HepG2 (cell line): ENCODE measurements around the gene PITX3. TPM values are rescaled to one million over a fixed set of nuclear protein-coding genes. Genes with fewer than 3 reads are reported as not detected.
A peak's percentile ranks its signal among the peaks of the same experiment; 100 is the strongest.

Experiments used
- ADNP ChIP-seq: sonication (generic); formaldehyde crosslinking; IDR thresholded peaks from 2 replicates; pipeline ENCODE4 v1.4.0; 2020; ENCODE audit warnings: missing genetic modification reagents
- AGO2 ChIP-seq: fragments of 200-400 bp; formaldehyde crosslinking; optimal IDR thresholded peaks from 2 replicates; pipeline ENCODE3; 2017; ENCODE audit warnings: mild to moderate bottlenecking, low read depth, low read length, moderate library complexity
- ATAD3A ChIP-seq: sonication (generic); formaldehyde crosslinking; IDR thresholded peaks from 2 replicates; pipeline ENCODE4 v1.4.0; 2020; ENCODE audit warnings: missing genetic modification reagents
- BHLHE40 ChIP-seq: IDR thresholded peaks from 2 replicates; pipeline ENCODE4 v1.6.1; 2011; ENCODE audit warnings: low read length, improper control_type of control experiment
- HDAC1 ChIP-seq: sonication (generic); formaldehyde crosslinking; IDR thresholded peaks from 2 replicates; pipeline ENCODE4 v1.5.1; 2020; ENCODE audit warnings: mild to moderate bottlenecking, missing genetic modification reagents
- IRF1 ChIP-seq: sonication (generic); formaldehyde crosslinking; IDR thresholded peaks from 2 replicates; pipeline ENCODE4 v1.4.0; 2020; ENCODE audit warnings: low read depth, mild to moderate bottlenecking, missing genetic modification reagents
- IRX3 ChIP-seq: sonication (generic); formaldehyde crosslinking; IDR thresholded peaks from 2 replicates; pipeline ENCODE4 v1.8.1; 2023; ENCODE audit warnings: mild to moderate bottlenecking, low read depth, missing genetic modification reagents, borderline replicate concordance
- JUND ChIP-seq: sonication (generic); formaldehyde crosslinking; IDR thresholded peaks from 2 replicates; pipeline ENCODE4 v1.8.0; 2022; ENCODE audit warnings: mild to moderate bottlenecking, missing genetic modification reagents
- MATR3 ChIP-seq: sonication (generic); formaldehyde crosslinking; IDR thresholded peaks from 2 replicates; pipeline ENCODE4 v1.4.0; 2020; ENCODE audit warnings: missing genetic modification reagents
- MIXL1 ChIP-seq: IDR thresholded peaks from 2 replicates; pipeline ENCODE4 v1.6.1; 2016
- NCOA1 ChIP-seq: sonication (generic); formaldehyde crosslinking; IDR thresholded peaks from 2 replicates; pipeline ENCODE4 v1.9.0; 2021; ENCODE audit warnings: missing genetic modification reagents
- NR2F2 ChIP-seq: IDR thresholded peaks from 2 replicates; pipeline ENCODE4 v1.6.1; 2012; ENCODE audit warnings: low read depth, inconsistent platforms, borderline replicate concordance
- PAWR ChIP-seq: sonication (generic); formaldehyde crosslinking; IDR thresholded peaks from 2 replicates; pipeline ENCODE4 v1.4.0; 2020; ENCODE audit warnings: missing genetic modification reagents, mild to moderate bottlenecking, borderline replicate concordance
- SP2 ChIP-seq: sonication (generic); formaldehyde crosslinking; IDR thresholded peaks from 2 replicates; pipeline ENCODE4 v1.5.1; 2020; ENCODE audit warnings: mild to moderate bottlenecking, missing genetic modification reagents
- STAG1 ChIP-seq: sonication (generic); formaldehyde crosslinking; IDR thresholded peaks from 2 replicates; pipeline ENCODE4 v1.4.0; 2020; ENCODE audit warnings: missing genetic modification reagents
- TBX3 ChIP-seq: fragments of 450-650 bp; IDR thresholded peaks from 2 replicates; pipeline ENCODE4 v1.6.1; 2017; ENCODE audit warnings: antibody characterized with exemption, mild to moderate bottlenecking, inconsistent platforms, borderline replicate concordance
- ZBTB20 ChIP-seq: sonication (generic); formaldehyde crosslinking; IDR thresholded peaks from 2 replicates; pipeline ENCODE4 v1.8.1; 2023; ENCODE audit warnings: missing genetic modification reagents, low read depth, mild to moderate bottlenecking, borderline replicate concordance
- ZFX ChIP-seq: sonication (generic); formaldehyde crosslinking; IDR thresholded peaks from 2 replicates; pipeline ENCODE4 v1.4.0; 2020; ENCODE audit warnings: mild to moderate bottlenecking, low read depth, missing genetic modification reagents, moderate library complexity
- ZMYM3 ChIP-seq: sonication (generic); formaldehyde crosslinking; IDR thresholded peaks from 2 replicates; pipeline ENCODE4 v1.5.1; 2020; ENCODE audit warnings: mild to moderate bottlenecking, missing genetic modification reagents
- ZNF20 ChIP-seq: sonication (generic); formaldehyde crosslinking; IDR thresholded peaks from 2 replicates; pipeline ENCODE4 v1.4.0; 2020; ENCODE audit warnings: mild to moderate bottlenecking, moderate library complexity, missing genetic modification reagents
- ZNF24 ChIP-seq: fragments of 450-650 bp; IDR thresholded peaks from 2 replicates; pipeline ENCODE4 v1.6.1; 2017; ENCODE audit warnings: antibody characterized with exemption, mild to moderate bottlenecking
- ZNF564 ChIP-seq: sonication (generic); formaldehyde crosslinking; IDR thresholded peaks from 2 replicates; pipeline ENCODE4 v1.8.1; 2023; ENCODE audit warnings: mild to moderate bottlenecking, missing genetic modification reagents
- ZNF607 ChIP-seq: sonication (generic); formaldehyde crosslinking; IDR thresholded peaks from 2 replicates; pipeline ENCODE4 v1.5.1; 2020; ENCODE audit warnings: missing genetic modification reagents, mild to moderate bottlenecking, borderline replicate concordance
- ZNF652 ChIP-seq: IDR thresholded peaks from 2 replicates; pipeline ENCODE4 v1.6.1; 2016; ENCODE audit warnings: low read depth, borderline replicate concordance
- ZNF670 ChIP-seq: sonication (generic); formaldehyde crosslinking; IDR thresholded peaks from 2 replicates; pipeline ENCODE4 v1.8.0; 2022; ENCODE audit warnings: mild to moderate bottlenecking, missing genetic modification reagents, borderline replicate concordance
- ZSCAN25 ChIP-seq: sonication (generic); formaldehyde crosslinking; IDR thresholded peaks from 2 replicates; pipeline ENCODE4 v1.8.0; 2022; ENCODE audit warnings: mild to moderate bottlenecking, missing genetic modification reagents
- polyA plus RNA-seq, 8 experiments: library from polyadenylated mRNA; depleted of rRNA in 3 of 8; stranded (reverse) in 7 of 8; unstranded in 1 of 8; fragments of >200 nt; fragmentation: Illumina TruSeq in 4 of 8; extraction: Trizol in 4 of 8; gene quantifications; 2 replicates each; pipeline versions ENCODE4 v1.2.1 to v1.2.3, GENCODE V29; 2011 to 2016; ENCODE audit warnings: low read depth in 4 of 8, missing spikeins in 1 of 8, mixed read lengths in 1 of 8; ENCODE audit not compliant: insufficient read depth in 1 of 8
- total RNA-seq, 5 experiments: library from RNA; depleted of rRNA; stranded (reverse); fragments of >200 nt; fragmentation: Illumina TruSeq; extraction: Trizol; gene quantifications; 2 replicates each; pipeline ENCODE4 v1.2.3, GENCODE V29; 2016; ENCODE audit warnings: low read depth in 1 of 5
- TF ChIP-seq, protein P1 (sequence below): sonication (generic); formaldehyde crosslinking; IDR thresholded peaks from 2 replicates; pipeline ENCODE4 v1.5.0; 2020; ENCODE audit warnings: missing genetic modification reagents
- TF ChIP-seq, protein P2 (sequence below): IDR thresholded peaks from 2 replicates; pipeline ENCODE4 v1.6.1; 2016; ENCODE audit warnings: low read depth, borderline replicate concordance

PITX3 gene
- total and polyA plus RNA-seq, 2 of the 13 experiments (the other 11 are each of a cell fraction or from before 2014, with no cell fraction given) = not detected

DNA sequence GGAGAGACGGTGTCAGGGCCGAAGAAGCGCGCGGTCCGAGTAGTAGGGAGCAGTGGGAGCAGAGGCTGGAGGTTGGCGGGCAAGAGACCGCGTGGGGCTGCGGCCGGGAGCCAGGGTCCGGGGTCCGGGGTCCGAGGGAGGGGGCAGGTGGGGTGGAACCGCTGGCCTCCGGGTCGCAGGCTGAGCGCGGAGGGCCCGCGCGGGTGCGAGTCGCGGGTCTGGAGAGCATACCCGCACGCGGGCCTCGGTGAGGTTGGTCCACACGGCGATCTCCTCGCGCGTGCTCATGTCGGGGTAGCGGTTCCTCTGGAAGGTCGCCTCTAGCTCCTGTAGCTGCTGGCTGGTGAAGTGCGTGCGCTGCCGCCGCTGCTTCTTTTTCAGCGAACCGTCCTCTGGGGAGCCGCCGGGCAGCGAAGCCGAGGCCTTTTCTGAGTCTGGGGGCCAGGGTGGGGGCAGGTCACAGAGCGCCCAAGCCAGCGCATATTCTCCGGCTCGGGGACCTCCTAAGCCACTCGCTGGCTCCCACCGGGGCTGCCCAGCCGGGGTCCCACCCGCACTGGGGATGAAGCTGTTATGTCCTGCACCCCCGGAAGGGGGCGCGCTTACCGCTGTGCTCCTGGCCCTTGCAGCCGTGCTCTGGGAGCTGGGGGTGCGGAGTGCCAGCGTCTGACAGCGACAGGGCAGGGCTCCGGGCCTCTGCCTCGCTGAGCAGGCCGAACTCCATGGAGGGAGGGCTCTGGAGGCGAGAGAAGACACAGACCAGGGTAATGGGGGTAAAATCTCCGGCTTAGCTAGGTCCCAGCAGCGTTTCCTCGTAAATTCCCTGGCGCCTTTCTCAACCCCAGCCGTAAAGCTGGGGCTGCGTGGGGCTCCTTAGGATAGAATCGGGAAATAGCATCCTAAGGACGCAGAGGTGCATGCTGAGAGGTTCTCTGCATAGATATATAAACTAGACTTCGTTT is 9.7 kb downstream of the PITX3 start (continued):
- TF ChIP-seq ZFX (peak; percentile 39; the same call in 1 of the 2 replicates), MIXL1 (CRISPR knock-in tag) (0 out of 2 replicates have a peak, but pooled peaks have one; percentile 21), BHLHE40 (no peak), ZNF24 (no peak), NCOA1 (no peak), HDAC1 (CRISPR knock-in tag) (peak; percentile 37; the same call in 1 of the 2 replicates), ZNF652 (CRISPR knock-in tag) (no peak), MATR3 (CRISPR knock-in tag) (no peak), ZSCAN25 (CRISPR knock-in tag) (no peak), STAG1 (CRISPR knock-in tag) (peak; percentile 75), ZMYM3 (peak; percentile 46; the same call in 1 of the 2 replicates), IRX3 (CRISPR knock-in tag) (no peak), ADNP (CRISPR knock-in tag) (peak; percentile 63; the same call in 1 of the 2 replicates), TBX3 (no peak), ZNF20 (CRISPR knock-in tag) (no peak), PAWR (CRISPR knock-in tag) (no peak), JUND (no peak), SP2 (CRISPR knock-in tag) (no peak), ATAD3A (no peak), AGO2 (no peak), ZNF607 (CRISPR knock-in tag) (0 out of 2 replicates have a peak, but pooled peaks have one; percentile 25), ZNF670 (CRISPR knock-in tag) (no peak), ZBTB20 (CRISPR knock-in tag) (no peak), IRF1 (CRISPR knock-in tag) (no peak), ZNF564 (CRISPR knock-in tag) (no peak), NR2F2 (no peak)
- TF ChIP-seq, protein P1, sequence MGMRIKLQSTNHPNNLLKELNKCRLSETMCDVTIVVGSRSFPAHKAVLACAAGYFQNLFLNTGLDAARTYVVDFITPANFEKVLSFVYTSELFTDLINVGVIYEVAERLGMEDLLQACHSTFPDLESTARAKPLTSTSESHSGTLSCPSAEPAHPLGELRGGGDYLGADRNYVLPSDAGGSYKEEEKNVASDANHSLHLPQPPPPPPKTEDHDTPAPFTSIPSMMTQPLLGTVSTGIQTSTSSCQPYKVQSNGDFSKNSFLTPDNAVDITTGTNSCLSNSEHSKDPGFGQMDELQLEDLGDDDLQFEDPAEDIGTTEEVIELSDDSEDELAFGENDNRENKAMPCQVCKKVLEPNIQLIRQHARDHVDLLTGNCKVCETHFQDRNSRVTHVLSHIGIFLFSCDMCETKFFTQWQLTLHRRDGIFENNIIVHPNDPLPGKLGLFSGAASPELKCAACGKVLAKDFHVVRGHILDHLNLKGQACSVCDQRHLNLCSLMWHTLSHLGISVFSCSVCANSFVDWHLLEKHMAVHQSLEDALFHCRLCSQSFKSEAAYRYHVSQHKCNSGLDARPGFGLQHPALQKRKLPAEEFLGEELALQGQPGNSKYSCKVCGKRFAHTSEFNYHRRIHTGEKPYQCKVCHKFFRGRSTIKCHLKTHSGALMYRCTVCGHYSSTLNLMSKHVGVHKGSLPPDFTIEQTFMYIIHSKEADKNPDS = no peak
- TF ChIP-seq, protein P2, sequence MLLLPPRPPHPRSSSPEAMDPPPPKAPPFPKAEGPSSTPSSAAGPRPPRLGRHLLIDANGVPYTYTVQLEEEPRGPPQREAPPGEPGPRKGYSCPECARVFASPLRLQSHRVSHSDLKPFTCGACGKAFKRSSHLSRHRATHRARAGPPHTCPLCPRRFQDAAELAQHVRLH = no peak; the same call in 1 of the 2 replicates
